LHCN-M2 (cell line): Measurements from ENCODE around the gene KIN. TPM values are rescaled to one million over a fixed set of nuclear protein-coding genes. Genes with fewer than 3 reads are reported as not detected.

Experiments
- total RNA-seq: library from RNA; depleted of rRNA; stranded (reverse); fragments of >200 nt; gene quantifications from 2 replicates; pipeline ENCODE4 v1.2.3, GENCODE V29; 2014; rRNA removed

KIN gene
- total RNA-seq, 1 experiment from 2014 or later: 11.1 TPM

Other genes with a start within 250 kb of the KIN start
- not detected in 2 replicates for gene ITIH5, start 121.0 kb downstream of the KIN start, total RNA-seq
- gene ITIH2, start 84.7 kb downstream of the KIN start, total RNA-seq: not detected in 2 replicates
- gene ATP5F1C, start 184 bp upstream of the KIN start, total RNA-seq: 301 and 304 TPM in 2 replicates
- 3.3 and 3.4 TPM in 2 replicates for gene TAF3, start 30.5 kb upstream of the KIN start, total RNA-seq